Measurements from ENCODE around the gene PDS5A.
"Not testable (repeated sequence)": the region's sequence is repeated elsewhere in the genome, so short reads cannot be mapped to it uniquely, and the experiment has no call there.

GRCh38 chr4:40024049-40024448 lies 46.3 kb upstream of the PDS5A start:
- not testable (repeated sequence) for TF ChIP-seq POLR2A, CTCF (IDR thresholded peaks at IDR 0.05)
